ENCODE results near the gene DRAXIN.

Gene DRAXIN

DNA sequence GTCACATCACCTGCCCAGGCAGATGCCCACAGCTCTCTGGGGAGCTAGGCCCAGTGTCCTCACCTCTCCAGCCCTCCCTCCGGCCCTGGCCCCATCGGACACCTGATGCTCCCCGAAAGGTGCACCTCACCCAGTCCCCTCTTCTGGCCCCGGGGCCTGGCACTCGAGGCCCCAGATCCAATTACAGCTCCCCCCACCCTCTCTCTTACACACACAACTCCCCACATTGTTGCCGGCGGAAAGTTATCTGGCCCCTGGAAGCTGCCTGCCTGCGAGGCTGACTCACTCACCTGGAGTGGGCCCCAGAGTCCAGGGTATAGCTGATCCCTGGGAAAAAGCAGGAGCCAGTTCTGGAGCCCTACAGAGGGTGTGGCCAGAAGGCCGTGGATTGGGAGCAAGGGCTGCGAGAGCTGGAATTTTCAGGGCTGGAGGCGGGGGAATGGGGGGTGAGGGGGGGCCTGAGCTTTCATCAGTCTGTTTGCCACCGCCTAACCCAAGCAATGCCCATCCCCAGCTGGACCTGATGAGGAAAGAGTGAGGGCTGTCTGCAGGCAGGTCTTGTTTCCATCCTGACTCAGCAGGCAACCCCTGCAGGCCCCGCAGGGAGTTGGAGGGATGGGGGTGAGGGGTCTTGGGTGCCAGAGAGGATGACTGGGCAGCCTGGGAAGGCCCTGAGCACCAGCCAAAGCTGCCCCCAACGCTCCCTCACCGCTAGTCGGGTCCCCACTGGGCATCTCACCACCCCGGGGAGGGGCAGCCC is 38.2 kb upstream of the DRAXIN start:
- Histone ChIP-seq H3K23ac (ENCODE audit: low read depth, low read length, poor library complexity) (no peak overlapping the region), H3K9me3 (replicated peaks in 1 of 2; ENCODE audit: control insufficient read depth in 2 of 2, insufficient read depth in 1 of 2, low read depth in 1 of 2, low read length in 2 of 2) (no peaks in the 10 kb centered on the region), H3K27ac (replicated peaks; ENCODE audit: low read length) (no peak overlapping the region), H3K9ac (ENCODE audit: low read depth, low read length, poor library complexity) (no peak overlapping the region), H3K4me2 (ENCODE audit: insufficient read depth, low read length, poor library complexity, severe bottlenecking) (peak overlapping the region; percentile 71), H2BK12ac (ENCODE audit: low read length) (no peak overlapping the region), H2AFZ (ENCODE audit: low read length) (peak overlapping the region; percentile 94), H2BK120ac (ENCODE audit: low read depth, low read length) (no peak overlapping the region), H3K27me3 (ENCODE audit: control insufficient read depth in 3 of 3, insufficient read depth in 3 of 3, low read depth in 1 of 3, low read length in 3 of 3) (peaks cover 4 to 58% (median 44%) of the 10 kb centered on the region in 3 experiments), H2BK5ac (ENCODE audit: low read length) (peak overlapping the region; percentile 46), H2BK15ac (ENCODE audit: low read length) (peak overlapping the region; percentile 59), H2AK5ac (ENCODE audit: low read depth, low read length) (peak overlapping the region; percentile 96), H3K4ac (ENCODE audit: low read length) (no peak overlapping the region), H3K4me3 (ENCODE audit: low read length in 2 of 2) (peak overlapping the region in 1 of 2 donors; percentile 88), H3K14ac (ENCODE audit: low read length) (no peak overlapping the region), H4K8ac (ENCODE audit: low read depth, low read length) (no peak overlapping the region), H3K79me1 (ENCODE audit: low read depth, low read length) (no peaks in the 10 kb centered on the region), H4K91ac (ENCODE audit: low read depth, low read length, poor library complexity) (no peak overlapping the region), H3K36me3 (replicated peaks in 1 of 2; ENCODE audit: control insufficient read depth in 2 of 2, insufficient read depth in 2 of 2, low read length in 2 of 2) (peaks cover 5 to 9% of the 10 kb centered on the region in 2 donors), H3K4me1 (ENCODE audit: control insufficient read depth in 2 of 2, insufficient read depth in 1 of 2, low read depth in 1 of 2, low read length in 2 of 2) (peaks cover 7 to 24% of the 10 kb centered on the region in 2 donors), H3K18ac (ENCODE audit: low read length) (peak overlapping the region; percentile 91)
- no CpG with 5 or more reads among the region's 17 CpGs for WGBS, 2 donors (ENCODE audit: extremely low coverage in 2 of 2, insufficient read length in 2 of 2, insufficient replicate concordance in 1 of 2)
- no peak for DNase-seq (ENCODE audit: low spot score)

- peak overlapping the region; percentile 80 for H3K9ac ChIP-seq (ENCODE audit: low read depth, low read length, poor library complexity)
- WGBS, 2 donors (ENCODE audit: extremely low coverage in 2 of 2, insufficient read length in 2 of 2, insufficient replicate concordance in 1 of 2): no CpG with 5 or more reads among the region's 7 CpGs
- no peak overlapping the region for H3K4ac ChIP-seq (ENCODE audit: low read length)
- no peak overlapping the region for H2BK12ac ChIP-seq (ENCODE audit: low read length)
- H2BK15ac ChIP-seq (ENCODE audit: low read length): peak overlapping the region; percentile 59
- H2AFZ ChIP-seq (ENCODE audit: low read length): peak overlapping the region; percentile 94
- H2AK5ac ChIP-seq (ENCODE audit: low read depth, low read length): peak overlapping the region; percentile 96
- H2BK5ac ChIP-seq (ENCODE audit: low read length): peak overlapping the region; percentile 46
- peaks cover 4 to 54% (median 40%) of the 10 kb centered on the region in 3 experiments for H3K27me3 ChIP-seq (ENCODE audit: control insufficient read depth in 3 of 3, insufficient read depth in 3 of 3, low read depth in 1 of 3, low read length in 3 of 3)
- peak overlapping the region; percentile 74 to 88 for H3K4me3 ChIP-seq (ENCODE audit: low read length in 2 of 2)
- H4K91ac ChIP-seq (ENCODE audit: low read depth, low read length, poor library complexity): no peak overlapping the region
- H3K4me2 ChIP-seq (ENCODE audit: insufficient read depth, low read length, poor library complexity, severe bottlenecking): peak overlapping the region; percentile 71
- H3K27ac ChIP-seq (replicated peaks; ENCODE audit: low read length): no peak overlapping the region
- H4K8ac ChIP-seq (ENCODE audit: low read depth, low read length): no peak overlapping the region
- no peak overlapping the region for H2BK120ac ChIP-seq (ENCODE audit: low read depth, low read length)
- peak overlapping the region; percentile 91 for H3K18ac ChIP-seq (ENCODE audit: low read length)
- peak overlapping the region; percentile 94 for H3K14ac ChIP-seq (ENCODE audit: low read length)
- no peak overlapping the region for H3K23ac ChIP-seq (ENCODE audit: low read depth, low read length, poor library complexity)
- peaks cover 7 to 20% of the 10 kb centered on the region in 2 donors for H3K4me1 ChIP-seq (ENCODE audit: control insufficient read depth in 2 of 2, insufficient read depth in 1 of 2, low read depth in 1 of 2, low read length in 2 of 2)
- H3K9me3 ChIP-seq (replicated peaks in 1 of 2; ENCODE audit: control insufficient read depth in 2 of 2, insufficient read depth in 1 of 2, low read depth in 1 of 2, low read length in 2 of 2): no peaks in the 10 kb centered on the region
- peaks cover 5 to 9% of the 10 kb centered on the region in 2 donors for H3K36me3 ChIP-seq (replicated peaks in 1 of 2; ENCODE audit: control insufficient read depth in 2 of 2, insufficient read depth in 2 of 2, low read length in 2 of 2)
- no peaks in the 10 kb centered on the region for H3K79me1 ChIP-seq (ENCODE audit: low read depth, low read length)
- DNase-seq (ENCODE audit: low spot score): no peak
Measured at GRCh38 chr1:11653861-11654136, 37.7 kb upstream of the DRAXIN start.

GRCh38 chr1:11654137-11654938 is 37.2 kb upstream of the DRAXIN start, which contains the start of the genes FBXO2 and FBXO44:
FBXO2 (minus strand) TSS chr1:11654429; CDS start chr1:11654340, 89 bp downstream.
FBXO44 (plus strand) TSS chr1:11654877; CDS start chr1:11655836, 959 bp downstream.
- Histone ChIP-seq H3K18ac (ENCODE audit: low read length) (peak within 1 kb of the TSS; percentile 92), H3K9me3 (replicated peaks in 1 of 2; ENCODE audit: control insufficient read depth in 2 of 2, insufficient read depth in 1 of 2, low read depth in 1 of 2, low read length in 2 of 2) (no peaks in the 10 kb centered on the region), H2BK120ac (ENCODE audit: low read depth, low read length) (no peak within 1 kb of the TSS), H3K36me3 (replicated peaks in 1 of 2; ENCODE audit: control insufficient read depth in 2 of 2, insufficient read depth in 2 of 2, low read length in 2 of 2) (peaks cover 5 to 10% of the 10 kb centered on the region in 2 donors), H3K4me2 (ENCODE audit: insufficient read depth, low read length, poor library complexity, severe bottlenecking) (peak within 1 kb of the TSS; percentile 94), H3K4me3 (ENCODE audit: low read length in 2 of 2) (peak within 1 kb of the TSS; percentile 74 to 88), H3K14ac (ENCODE audit: low read length) (peak within 1 kb of the TSS; percentile 94), H2BK5ac (ENCODE audit: low read length) (peak within 1 kb of the TSS; percentile 46), H3K27ac (replicated peaks; ENCODE audit: low read length) (no peak within 1 kb of the TSS), H2BK12ac (ENCODE audit: low read length) (no peak within 1 kb of the TSS), H2AK5ac (ENCODE audit: low read depth, low read length) (peak within 1 kb of the TSS; percentile 96), H3K4me1 (ENCODE audit: control insufficient read depth in 2 of 2, insufficient read depth in 1 of 2, low read depth in 1 of 2, low read length in 2 of 2) (peaks cover 7 to 20% of the 10 kb centered on the region in 2 donors), H3K27me3 (ENCODE audit: control insufficient read depth in 3 of 3, insufficient read depth in 3 of 3, low read depth in 1 of 3, low read length in 3 of 3) (peaks cover 4 to 51% (median 38%) of the 10 kb centered on the region in 3 experiments), H3K23ac (ENCODE audit: low read depth, low read length, poor library complexity) (no peak within 1 kb of the TSS), H3K9ac (ENCODE audit: low read depth, low read length, poor library complexity) (peak within 1 kb of the TSS; percentile 80), H3K79me1 (ENCODE audit: low read depth, low read length) (no peaks in the 10 kb centered on the region), H3K4ac (ENCODE audit: low read length) (no peak within 1 kb of the TSS), H4K91ac (ENCODE audit: low read depth, low read length, poor library complexity) (no peak within 1 kb of the TSS), H2AFZ (ENCODE audit: low read length) (peak within 1 kb of the TSS; percentile 94), H4K8ac (ENCODE audit: low read depth, low read length) (no peak within 1 kb of the TSS), H2BK15ac (ENCODE audit: low read length) (peak within 1 kb of the TSS; percentile 88)
- DNase-seq (ENCODE audit: low spot score): peak; percentile 54
- no CpG with 5 or more reads among the region's 94 CpGs for WGBS, 2 donors (ENCODE audit: extremely low coverage in 2 of 2, insufficient read length in 2 of 2, insufficient replicate concordance in 1 of 2)
